ENCODE measurements around the gene HIPK2. TPM values are rescaled to one million over a fixed set of nuclear protein-coding genes. Genes with fewer than 3 reads are reported as not detected.
A peak's percentile ranks its signal among the peaks of the same experiment; 100 is the strongest.

Gene HIPK2
- total RNA-seq, 6 donors from 2014 or later, result 38.6 to 59.6 (median 45.9) TPM

- H3K27me3 ChIP-seq, result no peaks in the 10 kb centered on the region
- H3K4me3 ChIP-seq, result no peak overlapping the region
- 86 to 87% methylated on average over 11 of the region's 11 CpGs for WGBS, 2 donors
- no peaks in the 10 kb centered on the region for H3K9me3 ChIP-seq
- TF ChIP-seq POLR2AphosphoS5 (IDR thresholded peaks at IDR 0.05) (no peak), POLR2A (IDR thresholded peaks at IDR 0.05) (no peak), EP300 (IDR thresholded peaks at IDR 0.05) (no peak)
- TF ChIP-seq, protein P1, sequence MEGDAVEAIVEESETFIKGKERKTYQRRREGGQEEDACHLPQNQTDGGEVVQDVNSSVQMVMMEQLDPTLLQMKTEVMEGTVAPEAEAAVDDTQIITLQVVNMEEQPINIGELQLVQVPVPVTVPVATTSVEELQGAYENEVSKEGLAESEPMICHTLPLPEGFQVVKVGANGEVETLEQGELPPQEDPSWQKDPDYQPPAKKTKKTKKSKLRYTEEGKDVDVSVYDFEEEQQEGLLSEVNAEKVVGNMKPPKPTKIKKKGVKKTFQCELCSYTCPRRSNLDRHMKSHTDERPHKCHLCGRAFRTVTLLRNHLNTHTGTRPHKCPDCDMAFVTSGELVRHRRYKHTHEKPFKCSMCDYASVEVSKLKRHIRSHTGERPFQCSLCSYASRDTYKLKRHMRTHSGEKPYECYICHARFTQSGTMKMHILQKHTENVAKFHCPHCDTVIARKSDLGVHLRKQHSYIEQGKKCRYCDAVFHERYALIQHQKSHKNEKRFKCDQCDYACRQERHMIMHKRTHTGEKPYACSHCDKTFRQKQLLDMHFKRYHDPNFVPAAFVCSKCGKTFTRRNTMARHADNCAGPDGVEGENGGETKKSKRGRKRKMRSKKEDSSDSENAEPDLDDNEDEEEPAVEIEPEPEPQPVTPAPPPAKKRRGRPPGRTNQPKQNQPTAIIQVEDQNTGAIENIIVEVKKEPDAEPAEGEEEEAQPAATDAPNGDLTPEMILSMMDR (IDR thresholded peaks at IDR 0.05), result no peak
- H3K36me3 ChIP-seq, result no peaks in the 10 kb centered on the region
- peaks cover 22 to 55% (median 38%) of the 10 kb centered on the region in 4 donors for H3K4me1 ChIP-seq
- H3K27ac ChIP-seq, result no peak overlapping the region
- ATAC-seq (ENCODE audit: low FRiP score in 2 of 2), result peak in 1 of 2 donors; percentile 36
- DNase-seq, result no peak
Measured at GRCh38 chr7:139663608-139664177, 114.1 kb downstream of the HIPK2 start.

DNA sequence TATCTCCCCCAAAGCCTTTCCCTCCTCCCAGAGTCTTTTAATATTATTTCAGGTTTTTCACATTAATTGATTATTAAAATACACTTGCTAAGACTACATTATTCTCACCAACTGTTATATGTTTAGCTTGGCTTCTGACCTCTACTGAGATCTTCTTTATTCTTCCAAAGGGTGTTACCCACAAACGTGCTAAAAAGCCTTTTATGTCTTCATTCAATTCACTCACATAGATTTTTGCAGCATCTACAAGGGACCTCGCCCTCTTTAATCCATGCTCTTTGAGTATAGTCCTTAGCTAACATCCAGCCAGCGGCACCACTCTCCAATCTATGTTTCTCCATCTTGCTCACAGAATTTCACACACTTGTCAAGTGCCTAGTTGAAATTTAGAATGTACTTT is 115.9 kb downstream of the HIPK2 start:
- no peaks in the 10 kb centered on the region for H3K27me3 ChIP-seq
- H3K4me1 ChIP-seq, result peaks cover 25 to 63% (median 43%) of the 10 kb centered on the region in 4 donors
- WGBS, 2 donors, result 73 to 81% methylated on average over 3 of the region's 3 CpGs
- H3K36me3 ChIP-seq, result no peaks in the 10 kb centered on the region
- TF ChIP-seq, protein P1 (IDR thresholded peaks at IDR 0.05), result no peak
- no peak for TF ChIP-seq POLR2AphosphoS5 (IDR thresholded peaks at IDR 0.05)
- ATAC-seq (ENCODE audit: low FRiP score in 2 of 2) (no peak), DNase-seq (no peak)
- H3K9me3 ChIP-seq, result no peaks in the 10 kb centered on the region
- H3K4me3 ChIP-seq, result no peak overlapping the region
- H3K27ac ChIP-seq, result no peak overlapping the region

- H3K9me3 ChIP-seq, result no peaks in the 10 kb centered on the region
- TF ChIP-seq POLR2AphosphoS5 (IDR thresholded peaks at IDR 0.05) (no peak), POLR2A (IDR thresholded peaks at IDR 0.05) (no peak)
- DNase-seq (no peak), ATAC-seq (ENCODE audit: low FRiP score in 2 of 2) (no peak)
- no peaks in the 10 kb centered on the region for H3K27me3 ChIP-seq
- H3K27ac ChIP-seq, result peak overlapping the region in 2 of 4 donors; percentile 24 to 52
- H3K4me3 ChIP-seq, result no peak overlapping the region
- H3K4me1 ChIP-seq, result peaks cover 25 to 65% (median 43%) of the 10 kb centered on the region in 4 donors
- no peaks in the 10 kb centered on the region for H3K36me3 ChIP-seq
- 89 to 100% methylated on average over 2 of the region's 2 CpGs for WGBS, 2 donors
Measured at GRCh38 chr7:139661043-139661440, 116.8 kb downstream of the HIPK2 start.

DNA sequence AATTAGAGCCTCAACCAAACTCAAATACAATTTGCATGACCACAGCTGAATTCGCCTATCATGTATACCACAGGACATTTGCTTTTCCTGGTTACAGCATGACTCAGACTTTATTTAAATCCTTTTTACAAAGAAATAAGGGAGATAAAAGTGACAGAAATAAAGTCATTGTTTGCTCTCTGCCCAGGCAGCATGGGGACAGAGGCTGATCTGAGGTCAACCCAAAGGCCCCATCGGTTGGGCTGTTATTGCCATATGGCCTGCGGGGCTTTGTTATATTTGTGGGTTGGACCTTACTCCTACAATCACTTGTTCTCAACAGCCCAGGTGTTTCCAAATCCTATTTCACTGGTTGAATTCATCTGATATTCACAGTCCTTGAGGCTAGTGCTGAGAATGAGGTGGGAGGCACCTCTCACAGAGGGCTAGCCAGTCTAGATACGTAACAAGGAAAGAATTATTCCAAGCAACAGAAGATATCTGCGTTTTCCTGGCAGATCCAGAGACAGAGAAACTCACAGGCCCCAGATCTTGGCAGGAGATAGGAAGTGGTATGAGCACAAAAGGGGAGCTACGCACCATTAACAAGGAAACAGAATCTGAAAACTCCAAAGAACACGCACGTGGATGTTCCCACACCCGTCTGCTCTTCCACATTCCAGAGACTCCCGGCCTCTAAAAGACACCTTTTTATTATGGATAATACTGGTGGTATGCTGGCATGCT is 117.3 kb downstream of the HIPK2 start:
- Histone ChIP-seq H3K4me3 (no peak overlapping the region), H3K4me1 (peaks cover 29 to 71% (median 44%) of the 10 kb centered on the region in 4 donors), H3K27me3 (no peaks in the 10 kb centered on the region), H3K36me3 (no peaks in the 10 kb centered on the region), H3K27ac (peak overlapping the region in 2 of 4 donors; percentile 24 to 52), H3K9me3 (no peaks in the 10 kb centered on the region)
- ATAC-seq (ENCODE audit: low FRiP score in 2 of 2) (no peak), DNase-seq (no peak)
- WGBS, 2 donors, result 64 to 66% methylated on average over 10 of the region's 10 CpGs
- TF ChIP-seq POLR2AphosphoS5 (IDR thresholded peaks at IDR 0.05), result no peak
- TF ChIP-seq, protein P1 (IDR thresholded peaks at IDR 0.05), result no peak

- H3K9me3 ChIP-seq, result no peaks in the 10 kb centered on the region
- H3K27ac ChIP-seq, result peak overlapping the region in 3 of 4 donors; percentile 14 to 52 (median 30)
- 69% methylated on average over 2 of the region's 2 CpGs for WGBS, 2 donors
- H3K4me3 ChIP-seq, result no peak overlapping the region
- H3K27me3 ChIP-seq, result no peaks in the 10 kb centered on the region
- peaks cover 35 to 76% (median 49%) of the 10 kb centered on the region in 4 donors for H3K4me1 ChIP-seq
- DNase-seq (no peak), ATAC-seq (ENCODE audit: low FRiP score in 2 of 2) (no peak)
- TF ChIP-seq POLR2A (IDR thresholded peaks at IDR 0.05), result no peak
- TF ChIP-seq EP300 (IDR thresholded peaks at IDR 0.05), result no peak
- no peak for TF ChIP-seq POLR2AphosphoS5 (IDR thresholded peaks at IDR 0.05)
- TF ChIP-seq, protein P1 (IDR thresholded peaks at IDR 0.05), result no peak
- no peaks in the 10 kb centered on the region for H3K36me3 ChIP-seq
Measured at GRCh38 chr7:139659922-139660316, 117.9 kb downstream of the HIPK2 start.
